Hepatocyte (in vitro differentiated cells): ENCODE results near the gene IGSF10. TPM values are rescaled to one million over a fixed set of nuclear protein-coding genes. Genes with fewer than 3 reads are reported as not detected.
"Not testable (repeated sequence)": the region's sequence is repeated elsewhere in the genome, so short reads cannot be mapped to it uniquely, and the experiment has no call there.

ENCODE experiments used
- DNase-seq: peaks from one replicate; pipeline ENCODE4 v3.0.0-alpha.2; 2016; ENCODE audit warnings: low spot score
- H2AFZ ChIP-seq: fragments of 200-600 bp; sonication (generic); 2 replicates; pipeline ENCODE4 v1.6.0; 2016; ENCODE audit warnings: antibody characterized with exemption, mild to moderate bottlenecking
- H3K27ac ChIP-seq: fragments of 200-600 bp; sonication (generic); 2 replicates; pipeline ENCODE4 v1.5.1; 2016; ENCODE audit warnings: mild to moderate bottlenecking
- H3K27me3 ChIP-seq: fragments of 200-600 bp; sonication (generic); 2 replicates; pipeline ENCODE4 v1.6.1; 2016
- H3K36me3 ChIP-seq: fragments of 200-600 bp; sonication (generic); replicated peaks from 2 replicates; pipeline ENCODE4 v1.5.1; 2016; ENCODE audit warnings: low read depth; ENCODE audit not compliant: insufficient read depth
- H3K4me1 ChIP-seq: fragments of 200-600 bp; sonication (generic); 2 replicates; pipeline ENCODE4 v1.5.1; 2016; ENCODE audit warnings: mild to moderate bottlenecking, moderate library complexity; ENCODE audit not compliant: insufficient read depth
- H3K4me2 ChIP-seq: fragments of 200-600 bp; sonication (generic); 2 replicates; pipeline ENCODE4 v1.6.0; 2016
- H3K4me3 ChIP-seq: fragments of 200-600 bp; sonication (generic); 2 replicates; pipeline ENCODE4 v1.5.1; 2016; ENCODE audit warnings: mild to moderate bottlenecking
- H3K79me2 ChIP-seq: fragments of 200-600 bp; sonication (generic); 2 replicates; pipeline ENCODE4 v1.6.0; 2017; ENCODE audit warnings: mild to moderate bottlenecking
- H3K9me2 ChIP-seq: fragments of 200-600 bp; sonication (generic); replicated peaks from 2 replicates; pipeline ENCODE4 v1.6.0; 2017; ENCODE audit warnings: mild to moderate bottlenecking; ENCODE audit not compliant: insufficient read depth
- H3K9me3 ChIP-seq: fragments of 200-600 bp; sonication (generic); 2 replicates; pipeline ENCODE4 v1.5.1; 2016; ENCODE audit warnings: low read depth, mild to moderate bottlenecking
- H4K20me1 ChIP-seq: fragments of 200-600 bp; sonication (generic); 2 replicates; pipeline ENCODE4 v1.6.0; 2016; ENCODE audit warnings: mild to moderate bottlenecking; ENCODE audit not compliant: insufficient read depth, poor library complexity, severe bottlenecking
- CTCF ChIP-seq: fragments of 200-600 bp; sonication (generic); IDR thresholded peaks from 2 replicates; pipeline ENCODE4 v1.5.1; 2016; ENCODE audit warnings: antibody characterized with exemption, mild to moderate bottlenecking; ENCODE audit not compliant: poor library complexity
- EZH2 ChIP-seq: fragments of 200-600 bp; sonication (generic); IDR thresholded peaks from 2 replicates; pipeline ENCODE4 v1.6.1; 2016; ENCODE audit warnings: antibody characterized with exemption, mild to moderate bottlenecking, borderline replicate concordance
- EZH2phosphoT487 ChIP-seq: fragments of 200-600 bp; sonication (generic); IDR thresholded peaks from one replicate; pipeline ENCODE4 v1.6.1; 2018; ENCODE audit warnings: antibody characterized with exemption, mild to moderate bottlenecking, low read depth, moderate library complexity; ENCODE audit not compliant: unreplicated experiment, severe bottlenecking
- WGBS: methylation state at CpG from one replicate; pipeline ENCODE4 v1.1.6; 2016; ENCODE audit warnings: low lambda C conversion rate; ENCODE audit errors: missing lambda C conversion rate; 5-methylcytosine and 5-hydroxymethylcytosine counted together
- polyA plus RNA-seq: library from polyadenylated mRNA; unstranded; fragments of >200 nt; fragmentation: Nextera tagmentation; extraction: Ambion mirVana; gene quantifications from 2 replicates; pipeline ENCODE4 v1.2.1, GENCODE V29; 2016
- total RNA-seq: library from RNA; depleted of rRNA; stranded (reverse); fragments of >200 nt; gene quantifications from 2 replicates; pipeline ENCODE4 v1.2.3, GENCODE V29; 2014

The IGSF10 gene
- total and polyA plus RNA-seq, 2 experiments from 2014 or later: 0.75 to 1.4 TPM

- no peaks in the 10 kb centered on the region for H4K20me1 ChIP-seq
- H3K36me3 ChIP-seq: no peaks in the 10 kb centered on the region
- H3K4me2 ChIP-seq: no peak overlapping the region
- 47% methylated on average over 3 of the region's 3 CpGs for WGBS
- H3K79me2 ChIP-seq: no peaks in the 10 kb centered on the region
- TF ChIP-seq EZH2phosphoT487 (no peak), CTCF (no peak), EZH2 (no peak)
- no peaks in the 10 kb centered on the region for H3K9me2 ChIP-seq
- no peaks in the 10 kb centered on the region for H3K9me3 ChIP-seq
- no peaks in the 10 kb centered on the region for H3K27me3 ChIP-seq
- no peak overlapping the region for H3K27ac ChIP-seq
- DNase-seq: no peak
- H2AFZ ChIP-seq: no peak overlapping the region
- no peak overlapping the region for H3K4me3 ChIP-seq
- no peaks in the 10 kb centered on the region for H3K4me1 ChIP-seq
Observed at GRCh38 chr3:151499168-151499567, 38.3 kb upstream of the IGSF10 start.

GRCh38 chr3:151491525-151491924, 30.7 kb upstream of the IGSF10 start:
- Histone ChIP-seq H3K4me2 (no peak overlapping the region), H4K20me1 (no peaks in the 10 kb centered on the region), H3K4me1 (no peaks in the 10 kb centered on the region), H3K79me2 (no peaks in the 10 kb centered on the region), H3K27ac (no peak overlapping the region), H3K9me3 (no peaks in the 10 kb centered on the region), H3K9me2 (no peaks in the 10 kb centered on the region), H3K36me3 (no peaks in the 10 kb centered on the region), H2AFZ (no peak overlapping the region), H3K4me3 (no peak overlapping the region), H3K27me3 (no peaks in the 10 kb centered on the region)
- WGBS: 91% methylated on average over 2 of the region's 2 CpGs
- no peak for TF ChIP-seq EZH2
- TF ChIP-seq EZH2phosphoT487: no peak
- TF ChIP-seq CTCF: no peak
- DNase-seq: no peak

DNA sequence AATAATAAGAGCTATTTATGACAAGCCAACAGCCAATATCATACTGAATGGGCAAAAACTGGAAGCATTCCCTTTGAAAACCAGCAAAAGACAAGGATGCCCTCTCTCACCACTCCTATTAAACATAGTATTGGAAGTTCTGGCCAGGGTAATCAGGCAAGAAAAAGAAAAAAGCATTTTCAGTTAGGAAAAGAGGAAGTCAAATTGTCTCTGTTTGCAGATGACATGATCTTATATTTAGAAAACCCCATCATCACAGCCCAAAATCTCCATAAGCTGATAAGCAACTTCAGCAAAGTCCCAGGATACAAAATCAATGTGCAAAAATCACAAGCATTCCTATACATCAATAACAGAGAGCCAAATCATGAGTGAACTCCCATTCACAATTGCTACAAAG, 27.0 kb upstream of the IGSF10 start:
- H3K79me2 ChIP-seq, H4K20me1 ChIP-seq, DNase-seq, H3K4me1 ChIP-seq, H3K27ac ChIP-seq, H3K4me3 ChIP-seq, H3K36me3 ChIP-seq, H3K4me2 ChIP-seq, H2AFZ ChIP-seq, H3K9me2 ChIP-seq, H3K9me3 ChIP-seq, H3K27me3 ChIP-seq: not testable (repeated sequence)

- no peak overlapping the region for H2AFZ ChIP-seq
- TF ChIP-seq EZH2phosphoT487: no peak
- no peak for TF ChIP-seq CTCF
- TF ChIP-seq EZH2: no peak
- no peak overlapping the region for H3K27ac ChIP-seq
- no peaks in the 10 kb centered on the region for H3K79me2 ChIP-seq
- H3K9me3 ChIP-seq: peaks cover 5% of the 10 kb centered on the region
- H3K4me2 ChIP-seq: no peak overlapping the region
- H3K9me2 ChIP-seq: no peaks in the 10 kb centered on the region
- H3K36me3 ChIP-seq: no peaks in the 10 kb centered on the region
- 80% methylated on average over 6 of the region's 6 CpGs for WGBS
- H4K20me1 ChIP-seq: no peaks in the 10 kb centered on the region
- no peaks in the 10 kb centered on the region for H3K4me1 ChIP-seq
- H3K4me3 ChIP-seq: no peak overlapping the region
- H3K27me3 ChIP-seq: no peaks in the 10 kb centered on the region
- no peak for DNase-seq
Observed at GRCh38 chr3:151483961-151484520, 23.2 kb upstream of the IGSF10 start.
